T-helper 1 cell treated with Interleukin-12 subunit alpha and Interleukin-12 subunit beta and Interleukin-4 antibody, amounts not matched to agents 30 μg/mL and 1 μg/mL, for 36 hours (primary cell): ENCODE results near the gene GRIK4.
"Not testable (repeated sequence)": the region's sequence is repeated elsewhere in the genome, so short reads cannot be mapped to it uniquely, and the experiment has no call there.

ENCODE experiments used
- H3K27ac Mint-ChIP-seq: one replicate; pipeline ENCODE4 v1.8.0; 2021; ENCODE audit warnings: mild to moderate bottlenecking, mixed read lengths
- H3K27me3 Mint-ChIP-seq: one replicate; pipeline ENCODE4 v1.8.0; 2021; ENCODE audit warnings: low read depth, mixed read lengths
- H3K36me3 Mint-ChIP-seq: one replicate; pipeline ENCODE4 v1.8.0; 2021; ENCODE audit warnings: low read depth, mixed read lengths
- H3K4me1 Mint-ChIP-seq: one replicate; pipeline ENCODE4 v1.8.0; 2021; ENCODE audit warnings: low read depth, mixed read lengths
- H3K4me3 Mint-ChIP-seq: one replicate; pipeline ENCODE4 v1.8.0; 2021; ENCODE audit warnings: mild to moderate bottlenecking, moderate library complexity, mixed read lengths
- H3K9me3 Mint-ChIP-seq: one replicate; pipeline ENCODE4 v1.8.0; 2021; ENCODE audit warnings: mixed read lengths

GRIK4 gene

GRCh38 chr11:120744016-120744994 lies 232.8 kb downstream of the GRIK4 start:
- Mint-ChIP-seq H3K27me3 (no peaks in the 10 kb centered on the region), H3K4me1 (no peaks in the 10 kb centered on the region), H3K9me3 (no peaks in the 10 kb centered on the region), H3K27ac (no peak overlapping the region), H3K36me3 (no peaks in the 10 kb centered on the region), H3K4me3 (no peak overlapping the region)

- Mint-ChIP-seq H3K4me3 (no peak overlapping the region), H3K9me3 (no peaks in the 10 kb centered on the region), H3K36me3 (no peaks in the 10 kb centered on the region), H3K27me3 (no peaks in the 10 kb centered on the region), H3K4me1 (no peaks in the 10 kb centered on the region), H3K27ac (no peak overlapping the region)
These were observed 234.8 kb downstream of the GRIK4 start for GRCh38 chr11:120746376-120746775.

- no peaks in the 10 kb centered on the region for H3K27me3 Mint-ChIP-seq
- no peak overlapping the region for H3K4me3 Mint-ChIP-seq
- H3K4me1 Mint-ChIP-seq: no peaks in the 10 kb centered on the region
- no peaks in the 10 kb centered on the region for H3K36me3 Mint-ChIP-seq
- no peaks in the 10 kb centered on the region for H3K9me3 Mint-ChIP-seq
- no peak overlapping the region for H3K27ac Mint-ChIP-seq
These were observed 235.5 kb downstream of the GRIK4 start for GRCh38 chr11:120746836-120747609.

GRCh38 chr11:120747850-120748814 lies 236.6 kb downstream of the GRIK4 start:
- Mint-ChIP-seq H3K27ac (no peak overlapping the region), H3K4me1 (no peaks in the 10 kb centered on the region), H3K36me3 (no peaks in the 10 kb centered on the region), H3K27me3 (no peaks in the 10 kb centered on the region), H3K9me3 (no peaks in the 10 kb centered on the region), H3K4me3 (no peak overlapping the region)

GRCh38 chr11:120749395-120749794 lies 237.8 kb downstream of the GRIK4 start:
- Mint-ChIP-seq H3K27me3 (no peaks in the 10 kb centered on the region), H3K27ac (no peak overlapping the region), H3K9me3 (no peaks in the 10 kb centered on the region)

GRCh38 chr11:120750647-120751549 lies 239.3 kb downstream of the GRIK4 start:
- no peaks in the 10 kb centered on the region for H3K9me3 Mint-ChIP-seq
- H3K36me3 Mint-ChIP-seq: no peaks in the 10 kb centered on the region
- H3K4me1 Mint-ChIP-seq: no peaks in the 10 kb centered on the region
- H3K4me3 Mint-ChIP-seq: no peak overlapping the region
- no peak overlapping the region for H3K27ac Mint-ChIP-seq
- H3K27me3 Mint-ChIP-seq: no peaks in the 10 kb centered on the region

More at GRCh38 chr11:120749395-120749794, 237.8 kb downstream of the GRIK4 start:
- Mint-ChIP-seq H3K4me1 (no peaks in the 10 kb centered on the region), H3K36me3 (no peaks in the 10 kb centered on the region), H3K4me3 (no peak overlapping the region)

- no peaks in the 10 kb centered on the region for H3K27me3 Mint-ChIP-seq
- no peaks in the 10 kb centered on the region for H3K9me3 Mint-ChIP-seq
- H3K4me1 Mint-ChIP-seq: no peaks in the 10 kb centered on the region
- H3K36me3 Mint-ChIP-seq: no peaks in the 10 kb centered on the region
- H3K27ac Mint-ChIP-seq: no peak overlapping the region
- H3K4me3 Mint-ChIP-seq: no peak overlapping the region
These were observed 240.0 kb downstream of the GRIK4 start for GRCh38 chr11:120751550-120751949.

GRCh38 chr11:120752668-120753067 lies 241.1 kb downstream of the GRIK4 start:
- Mint-ChIP-seq H3K4me3 (no peak overlapping the region), H3K9me3 (no peaks in the 10 kb centered on the region), H3K27me3 (no peaks in the 10 kb centered on the region), H3K27ac (no peak overlapping the region), H3K4me1 (no peaks in the 10 kb centered on the region), H3K36me3 (no peaks in the 10 kb centered on the region)

- Mint-ChIP-seq H3K27me3 (no peaks in the 10 kb centered on the region), H3K36me3 (no peaks in the 10 kb centered on the region), H3K4me1 (no peaks in the 10 kb centered on the region), H3K4me3 (no peak overlapping the region), H3K9me3 (no peaks in the 10 kb centered on the region), H3K27ac (no peak overlapping the region)
These were observed 245.4 kb downstream of the GRIK4 start for GRCh38 chr11:120756931-120757330.

GRCh38 chr11:120759046-120759445 lies 247.5 kb downstream of the GRIK4 start:
- H3K27me3 Mint-ChIP-seq: peaks cover 4% of the 10 kb centered on the region
- H3K36me3 Mint-ChIP-seq: no peaks in the 10 kb centered on the region
- H3K9me3 Mint-ChIP-seq: no peaks in the 10 kb centered on the region
- H3K4me3 Mint-ChIP-seq: no peak overlapping the region
- H3K27ac Mint-ChIP-seq: no peak overlapping the region
- H3K4me1 Mint-ChIP-seq: no peaks in the 10 kb centered on the region

- not testable (repeated sequence) for H3K4me1 Mint-ChIP-seq, H3K27ac Mint-ChIP-seq, H3K27me3 Mint-ChIP-seq, H3K36me3 Mint-ChIP-seq, H3K4me3 Mint-ChIP-seq, H3K9me3 Mint-ChIP-seq
These were observed 254.2 kb downstream of the GRIK4 start for GRCh38 chr11:120765710-120766109.

- Mint-ChIP-seq H3K27ac (no peak overlapping the region), H3K9me3 (no peaks in the 10 kb centered on the region), H3K27me3 (peaks cover 9% of the 10 kb centered on the region), H3K4me1 (no peaks in the 10 kb centered on the region), H3K4me3 (no peak overlapping the region), H3K36me3 (no peaks in the 10 kb centered on the region)
These were observed 254.8 kb downstream of the GRIK4 start for GRCh38 chr11:120766318-120766717.

GRCh38 chr11:120768949-120769348 lies 257.4 kb downstream of the GRIK4 start:
- H3K27ac Mint-ChIP-seq: no peak overlapping the region
- H3K4me3 Mint-ChIP-seq: no peak overlapping the region
- no peaks in the 10 kb centered on the region for H3K4me1 Mint-ChIP-seq
- no peaks in the 10 kb centered on the region for H3K9me3 Mint-ChIP-seq
- H3K36me3 Mint-ChIP-seq: no peaks in the 10 kb centered on the region
- H3K27me3 Mint-ChIP-seq: peaks cover 5% of the 10 kb centered on the region
